ENCODE data around the gene PHACTR3.

The PHACTR3 gene

DNA sequence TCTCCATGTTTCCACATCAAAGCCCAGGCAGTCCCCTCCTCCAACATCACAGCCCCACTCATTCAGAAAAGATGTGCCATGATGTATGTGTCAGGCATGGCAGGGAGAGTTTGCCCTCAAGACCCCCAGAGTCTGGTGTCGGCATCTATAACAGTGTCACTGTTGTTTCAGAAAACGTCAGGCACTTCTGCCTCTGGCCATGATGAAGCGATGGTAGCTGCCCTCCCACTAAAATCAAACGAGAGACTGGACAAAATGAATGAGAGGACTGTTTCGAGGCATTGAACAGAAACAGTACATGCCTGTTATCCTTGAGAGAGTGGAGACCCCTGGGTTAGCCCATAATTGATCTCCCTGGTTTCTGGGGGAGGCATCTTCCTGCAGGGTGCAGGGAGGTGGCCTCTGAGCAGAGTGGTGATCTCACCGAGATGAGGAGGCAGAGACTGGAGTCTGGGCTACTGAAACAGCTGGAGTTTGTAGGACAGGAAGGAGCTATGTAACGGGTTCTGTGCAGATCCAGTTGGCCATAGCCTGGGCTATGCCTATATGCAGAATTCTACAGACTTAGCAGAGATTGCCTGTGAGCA is 184.6 kb downstream of the PHACTR3 start:
- TF ChIP-seq, protein P1, sequence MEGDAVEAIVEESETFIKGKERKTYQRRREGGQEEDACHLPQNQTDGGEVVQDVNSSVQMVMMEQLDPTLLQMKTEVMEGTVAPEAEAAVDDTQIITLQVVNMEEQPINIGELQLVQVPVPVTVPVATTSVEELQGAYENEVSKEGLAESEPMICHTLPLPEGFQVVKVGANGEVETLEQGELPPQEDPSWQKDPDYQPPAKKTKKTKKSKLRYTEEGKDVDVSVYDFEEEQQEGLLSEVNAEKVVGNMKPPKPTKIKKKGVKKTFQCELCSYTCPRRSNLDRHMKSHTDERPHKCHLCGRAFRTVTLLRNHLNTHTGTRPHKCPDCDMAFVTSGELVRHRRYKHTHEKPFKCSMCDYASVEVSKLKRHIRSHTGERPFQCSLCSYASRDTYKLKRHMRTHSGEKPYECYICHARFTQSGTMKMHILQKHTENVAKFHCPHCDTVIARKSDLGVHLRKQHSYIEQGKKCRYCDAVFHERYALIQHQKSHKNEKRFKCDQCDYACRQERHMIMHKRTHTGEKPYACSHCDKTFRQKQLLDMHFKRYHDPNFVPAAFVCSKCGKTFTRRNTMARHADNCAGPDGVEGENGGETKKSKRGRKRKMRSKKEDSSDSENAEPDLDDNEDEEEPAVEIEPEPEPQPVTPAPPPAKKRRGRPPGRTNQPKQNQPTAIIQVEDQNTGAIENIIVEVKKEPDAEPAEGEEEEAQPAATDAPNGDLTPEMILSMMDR (IDR thresholded peaks at IDR 0.05; ENCODE audit: low read depth, low read length, missing control alignments), result no peak
- no peak for DNase-seq (ENCODE audit: extremely low read depth, low read depth)

GRCh38 chr20:59789686-59790085 is 185.3 kb downstream of the PHACTR3 start:
- no peak for DNase-seq (ENCODE audit: extremely low read depth, low read depth)
- H3K4me3 ChIP-seq (replicated peaks; ENCODE audit: low read depth, low read length), result no peak overlapping the region
- TF ChIP-seq, protein P1 (IDR thresholded peaks at IDR 0.05; ENCODE audit: low read depth, low read length, missing control alignments), result no peak

More for the DNA sequence above, 184.6 kb downstream of the PHACTR3 start:
- no peak overlapping the region for H3K4me3 ChIP-seq (replicated peaks; ENCODE audit: low read depth, low read length)

DNA sequence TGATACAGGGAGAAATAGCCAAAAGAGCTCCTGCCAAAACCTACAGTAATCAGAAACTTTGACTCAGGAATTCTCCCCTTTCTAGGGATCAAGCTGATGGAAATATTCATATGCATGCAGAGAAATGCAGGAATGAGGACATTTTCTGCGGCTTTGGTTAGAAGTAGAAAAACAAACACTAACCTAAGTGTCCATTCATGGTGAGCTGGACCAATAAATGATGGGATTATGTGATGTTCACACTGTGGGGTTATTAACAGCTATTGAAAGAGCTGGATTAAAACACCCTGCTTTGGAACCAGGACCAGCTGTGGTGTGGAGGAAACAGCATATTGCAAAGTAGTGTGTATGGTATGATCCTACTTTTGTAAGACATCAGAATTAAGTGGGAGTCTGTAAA is 186.0 kb downstream of the PHACTR3 start:
- H3K4me3 ChIP-seq (replicated peaks; ENCODE audit: low read depth, low read length), result no peak overlapping the region
- no peak for DNase-seq (ENCODE audit: extremely low read depth, low read depth)
- TF ChIP-seq, protein P1 (IDR thresholded peaks at IDR 0.05; ENCODE audit: low read depth, low read length, missing control alignments), result no peak

DNA sequence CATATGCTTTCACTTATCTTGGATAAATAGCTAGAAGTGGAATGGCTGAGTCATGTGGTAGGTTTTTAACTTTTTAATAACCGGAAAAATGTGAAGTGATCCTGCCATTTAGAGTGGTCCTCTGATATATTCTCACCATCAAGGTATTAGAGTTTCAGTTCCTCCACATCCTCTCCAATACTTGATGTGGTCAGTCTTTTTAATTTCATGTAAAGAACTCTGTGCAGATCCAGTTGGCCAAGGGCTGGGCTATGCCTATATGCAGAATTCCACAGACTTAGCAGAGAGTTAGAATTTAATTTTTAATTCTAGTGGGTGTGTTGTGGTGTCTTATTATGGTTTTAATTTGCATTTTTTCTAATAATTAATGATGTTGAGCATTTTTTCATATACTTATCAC is 188.0 kb downstream of the PHACTR3 start:
- TF ChIP-seq, protein P1 (IDR thresholded peaks at IDR 0.05; ENCODE audit: low read depth, low read length, missing control alignments), result no peak
- H3K4me3 ChIP-seq (replicated peaks; ENCODE audit: low read depth, low read length), result no peak overlapping the region
- no peak for DNase-seq (ENCODE audit: extremely low read depth, low read depth)

- no peak for DNase-seq (ENCODE audit: extremely low read depth, low read depth)
- TF ChIP-seq, protein P1 (IDR thresholded peaks at IDR 0.05; ENCODE audit: low read depth, low read length, missing control alignments), result no peak
Measured at GRCh38 chr20:59794555-59794954, 190.2 kb downstream of the PHACTR3 start.

DNA sequence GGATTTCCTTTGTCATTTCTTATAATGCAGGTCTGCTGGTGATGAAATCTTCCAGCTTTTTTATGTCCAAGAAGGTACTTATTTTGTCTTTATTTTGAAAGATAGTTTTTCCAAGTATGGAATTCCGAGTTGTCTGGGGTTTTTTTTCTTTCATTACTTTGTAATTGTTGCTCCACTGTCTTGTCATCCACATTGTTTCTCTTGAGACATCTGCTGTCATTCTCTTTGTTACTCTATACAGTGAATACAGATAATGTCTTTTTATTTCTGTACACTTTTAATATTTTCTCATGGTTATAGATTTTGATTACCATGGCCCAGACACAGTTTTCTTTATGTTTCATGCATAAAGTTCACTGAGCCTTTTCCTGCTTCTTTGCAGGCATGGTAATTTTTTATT is 196.0 kb downstream of the PHACTR3 start:
- H3K4me3 ChIP-seq (replicated peaks; ENCODE audit: low read depth, low read length), result no peak overlapping the region
- DNase-seq (ENCODE audit: extremely low read depth, low read depth), result no peak
- TF ChIP-seq, protein P1 (IDR thresholded peaks at IDR 0.05; ENCODE audit: low read depth, low read length, missing control alignments), result no peak

More at GRCh38 chr20:59794555-59794954, 190.2 kb downstream of the PHACTR3 start:
- H3K4me3 ChIP-seq (replicated peaks; ENCODE audit: low read depth, low read length), result no peak overlapping the region

- no peak overlapping the region for H3K4me3 ChIP-seq (replicated peaks; ENCODE audit: low read depth, low read length)
- no peak for DNase-seq (ENCODE audit: extremely low read depth, low read depth)
- TF ChIP-seq, protein P1 (IDR thresholded peaks at IDR 0.05; ENCODE audit: low read depth, low read length, missing control alignments), result no peak
Measured at GRCh38 chr20:59802018-59802417, 197.7 kb downstream of the PHACTR3 start.

All from HFF-Myc (cell line).